NCI-H1417 (cell line): ENCODE results near the gene MUC22.
"Not testable (repeated sequence)": the region's sequence is repeated elsewhere in the genome, so short reads cannot be mapped to it uniquely, and the experiment has no call there.

Experiments used
- DNase-seq, 3 experiments: peaks; one replicate each; lab custom pipeline; 2025; lab: John Stamatoyannopoulos, UW

Gene MUC22

GRCh38 chr6:30997301-30997700, 13.0 kb upstream of the MUC22 start:
- DNase-seq: no peak

GRCh38 chr6:30998785-30999184, 11.5 kb upstream of the MUC22 start:
- DNase-seq: no peak

GRCh38 chr6:31000067-31000860, 10.0 kb upstream of the MUC22 start:
- DNase-seq: not testable (repeated sequence)

- no peak for DNase-seq
Observed at GRCh38 chr6:31001281-31001888, 8.9 kb upstream of the MUC22 start.

- no peak for DNase-seq
Observed at GRCh38 chr6:31002471-31002870, 7.8 kb upstream of the MUC22 start.

GRCh38 chr6:31004794-31005193, 5.5 kb upstream of the MUC22 start:
- no peak for DNase-seq

GRCh38 chr6:31005249-31006020, 4.8 kb upstream of the MUC22 start:
- DNase-seq: no peak

- no peak for DNase-seq
Observed at GRCh38 chr6:31007694-31008093, 2.6 kb upstream of the MUC22 start.

GRCh38 chr6:31008165-31008564, 2.1 kb upstream of the MUC22 start:
- no peak for DNase-seq

- DNase-seq: no peak
Observed at GRCh38 chr6:31009731-31010130, 543 bp upstream of the MUC22 start.

- DNase-seq: no peak
Observed at GRCh38 chr6:31011153-31011552, 879 bp downstream of the MUC22 start.

GRCh38 chr6:31016659-31017299, 6.5 kb downstream of the MUC22 start:
- no peak for DNase-seq

- not testable (repeated sequence) for DNase-seq
Observed at GRCh38 chr6:31017436-31017835, 7.2 kb downstream of the MUC22 start.

- DNase-seq: no peak
Observed at GRCh38 chr6:31020057-31020456, 9.8 kb downstream of the MUC22 start.

- not testable (repeated sequence) for DNase-seq
Observed at GRCh38 chr6:31020631-31021255, 10.5 kb downstream of the MUC22 start.

- not testable (repeated sequence) for DNase-seq
Observed at GRCh38 chr6:31021705-31022531, 11.6 kb downstream of the MUC22 start.

GRCh38 chr6:31025595-31025994, 15.3 kb downstream of the MUC22 start:
- DNase-seq: no peak

- no peak for DNase-seq
Observed at GRCh38 chr6:31031095-31031494, 20.8 kb downstream of the MUC22 start.

GRCh38 chr6:31033075-31033474, 22.8 kb downstream of the MUC22 start:
- DNase-seq: no peak

- DNase-seq: no peak
Observed at GRCh38 chr6:31035862-31036497, 25.7 kb downstream of the MUC22 start.

- no peak for DNase-seq
Observed at GRCh38 chr6:31037169-31037568, 26.9 kb downstream of the MUC22 start.
